GM21381 (cell line): ENCODE measurements around the gene LIMS2.
A peak's percentile ranks its signal among the peaks of the same experiment; 100 is the strongest.

ENCODE experiments used
- ATAC-seq: cut with Tn5 transposase; IDR thresholded peaks from one replicate; pipeline ENCODE4 v1.9.1; 2021; ENCODE audit warnings: mild to moderate bottlenecking, moderate library complexity; ENCODE audit not compliant: unreplicated experiment

LIMS2 gene

DNA sequence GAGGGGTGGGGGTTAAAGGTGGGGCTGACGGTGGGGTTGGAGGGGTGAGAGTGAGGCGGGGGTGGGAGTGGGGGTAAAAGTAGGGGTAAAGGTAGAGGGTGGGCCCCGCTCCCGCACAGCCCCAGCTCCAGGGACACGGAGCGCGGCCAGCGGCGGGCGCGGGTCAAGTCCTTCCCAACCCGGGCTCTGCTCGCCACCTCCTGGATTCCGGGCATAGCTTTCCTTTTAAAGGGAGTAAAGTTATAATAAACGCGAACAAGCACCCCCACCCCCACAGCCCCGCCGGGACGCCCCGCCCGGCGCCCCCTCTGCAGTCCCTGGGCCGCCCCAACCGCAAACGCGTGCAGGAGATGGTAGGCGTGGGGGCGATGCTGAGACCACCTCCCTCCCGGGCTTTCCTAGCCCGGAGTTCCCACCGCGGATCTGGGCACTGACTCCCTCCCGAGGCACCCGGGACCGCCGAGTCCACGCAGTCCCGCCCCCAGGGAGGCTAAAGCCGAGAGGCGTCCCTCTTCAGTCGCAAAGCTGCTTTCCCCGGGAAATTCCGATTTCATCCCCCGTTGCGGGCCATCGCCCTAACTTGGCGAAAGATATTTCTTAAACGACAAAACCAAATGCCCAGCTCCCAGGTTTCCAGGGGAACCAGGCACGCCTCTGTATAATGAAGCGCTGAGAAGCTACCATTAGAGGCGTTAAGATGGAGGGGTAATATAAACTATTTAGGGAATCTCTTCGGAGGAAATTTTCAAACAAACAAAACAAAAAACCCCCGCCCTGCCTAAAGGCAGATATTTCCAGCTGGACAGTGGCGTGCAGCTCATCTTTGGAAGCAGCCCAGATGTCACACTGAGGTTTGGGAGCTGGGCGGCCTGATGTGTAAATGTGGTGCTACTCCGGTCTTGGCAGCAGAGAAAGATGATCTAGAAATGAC, at the start of gene LIMS2:
LIMS2 (minus strand) TSS at position 200 of the 931 bp plus-strand sequence. CDS start 506 bp downstream, outside the sequence.
- no peak for ATAC-seq

- no peak for ATAC-seq
Observed at GRCh38 chr2:127722807-127723206, 47.5 kb upstream of the LIMS2 start.

DNA sequence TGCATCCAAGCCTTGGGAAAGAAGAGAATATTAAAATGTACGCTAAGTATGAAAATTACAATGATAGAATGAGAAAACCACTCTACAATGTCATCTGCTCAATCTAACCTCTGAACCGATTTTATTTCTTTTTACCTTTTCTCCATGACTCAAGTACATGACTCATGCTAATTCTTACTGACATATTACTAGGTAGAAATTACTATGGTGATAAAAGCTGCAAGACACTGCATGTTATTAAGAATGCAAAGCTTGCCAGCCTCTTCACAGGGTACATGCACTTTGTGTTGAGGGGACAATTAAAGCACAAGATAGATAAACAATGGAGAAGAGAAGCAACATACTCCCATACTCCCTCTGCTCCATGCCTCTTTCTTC, 46.6 kb upstream of the LIMS2 start:
- no peak for ATAC-seq

DNA sequence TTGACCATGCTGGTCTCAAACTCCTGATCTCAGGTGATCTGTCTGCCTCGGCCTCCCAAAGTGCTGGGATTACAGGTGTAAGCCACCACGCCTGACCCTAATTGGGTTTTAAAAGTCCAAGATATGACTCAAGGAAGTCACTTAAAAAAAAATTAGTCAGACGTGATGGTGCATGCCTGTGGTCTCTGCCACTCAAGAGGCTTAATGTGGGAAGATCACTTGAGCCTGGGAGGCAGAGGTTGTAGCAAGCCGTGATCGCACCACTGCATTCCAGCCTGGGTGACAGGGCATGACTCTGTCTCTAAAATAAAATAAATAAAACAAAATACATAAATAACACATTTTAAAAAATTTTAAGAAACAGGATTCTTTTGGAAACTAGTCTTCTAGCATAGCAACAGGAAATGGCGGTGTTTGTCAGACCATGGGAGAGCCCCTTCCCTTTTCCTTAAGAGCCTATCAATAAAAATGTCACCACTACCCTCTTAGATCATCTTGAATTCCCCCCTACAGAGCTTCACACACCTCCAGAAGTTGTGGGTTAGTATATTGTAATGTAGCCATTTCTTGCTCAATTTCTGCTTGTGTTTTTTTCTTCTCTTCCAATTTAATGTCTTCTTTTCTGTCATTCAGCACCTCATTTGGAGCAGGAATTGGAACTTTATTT, 46.1 kb upstream of the LIMS2 start:
- no peak for ATAC-seq

DNA sequence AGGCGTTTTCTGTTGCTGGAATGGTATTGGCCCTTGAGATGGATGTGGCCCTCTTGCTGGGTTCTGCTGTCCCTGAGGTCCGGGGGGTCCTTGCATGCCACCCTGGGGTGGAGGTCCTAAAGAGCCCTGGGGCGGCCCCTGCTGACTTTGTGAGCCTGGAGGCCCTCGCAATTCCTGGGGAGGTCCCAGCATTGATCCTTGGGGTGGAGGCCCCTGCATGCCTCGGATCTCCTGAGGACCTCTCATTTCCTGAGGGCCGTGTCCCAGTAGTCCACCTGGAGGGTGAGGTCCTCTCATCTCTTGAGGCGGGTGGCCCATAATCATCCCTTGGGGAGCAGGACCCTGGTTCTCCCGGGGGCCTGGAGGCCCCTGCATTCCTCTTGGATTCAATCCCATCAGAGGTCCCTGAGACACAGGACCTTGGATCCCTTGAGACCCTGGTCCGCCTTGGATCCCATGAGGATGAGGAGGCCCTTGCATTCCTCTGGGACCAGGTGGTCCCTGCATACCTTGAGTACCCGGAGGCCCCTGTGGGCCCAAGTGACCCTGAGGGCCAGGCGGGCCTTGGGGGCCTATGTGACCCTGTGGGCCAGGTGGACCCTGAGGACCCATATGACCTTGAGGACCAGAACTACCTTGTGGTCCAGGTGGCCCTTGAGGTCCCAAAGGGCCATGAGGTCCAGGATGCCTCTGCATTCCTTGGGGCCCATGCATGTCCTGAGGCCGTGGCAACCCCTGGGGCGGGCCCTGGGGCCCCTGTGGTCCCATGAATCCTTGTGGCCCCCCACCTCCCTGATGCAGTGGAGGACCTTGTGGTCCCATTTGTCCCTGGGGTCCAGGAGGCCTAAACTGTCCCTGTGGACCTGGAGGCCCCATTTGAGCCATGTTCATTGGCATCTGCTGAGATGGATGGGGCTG, 44.2 kb upstream of the LIMS2 start:
- no peak for ATAC-seq

DNA sequence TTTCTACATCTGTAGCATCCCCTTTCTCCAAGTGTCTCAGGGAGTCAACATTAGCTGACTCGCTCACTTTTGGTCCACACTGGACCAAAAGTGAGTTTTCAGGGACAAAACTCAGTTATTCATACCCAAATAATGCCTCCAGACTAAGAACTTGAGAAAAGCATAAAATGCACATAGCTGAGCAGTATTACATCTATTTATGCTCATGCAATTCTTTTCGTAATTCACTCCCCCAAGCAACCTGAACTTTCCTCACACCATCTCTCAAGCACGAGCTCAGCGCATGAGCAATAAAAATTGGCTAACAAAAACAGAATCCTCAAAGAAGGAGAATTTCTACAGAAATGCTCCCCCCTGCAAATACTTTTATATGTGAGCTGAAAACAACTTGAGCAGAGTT, 42.9 kb upstream of the LIMS2 start:
- no peak for ATAC-seq

DNA sequence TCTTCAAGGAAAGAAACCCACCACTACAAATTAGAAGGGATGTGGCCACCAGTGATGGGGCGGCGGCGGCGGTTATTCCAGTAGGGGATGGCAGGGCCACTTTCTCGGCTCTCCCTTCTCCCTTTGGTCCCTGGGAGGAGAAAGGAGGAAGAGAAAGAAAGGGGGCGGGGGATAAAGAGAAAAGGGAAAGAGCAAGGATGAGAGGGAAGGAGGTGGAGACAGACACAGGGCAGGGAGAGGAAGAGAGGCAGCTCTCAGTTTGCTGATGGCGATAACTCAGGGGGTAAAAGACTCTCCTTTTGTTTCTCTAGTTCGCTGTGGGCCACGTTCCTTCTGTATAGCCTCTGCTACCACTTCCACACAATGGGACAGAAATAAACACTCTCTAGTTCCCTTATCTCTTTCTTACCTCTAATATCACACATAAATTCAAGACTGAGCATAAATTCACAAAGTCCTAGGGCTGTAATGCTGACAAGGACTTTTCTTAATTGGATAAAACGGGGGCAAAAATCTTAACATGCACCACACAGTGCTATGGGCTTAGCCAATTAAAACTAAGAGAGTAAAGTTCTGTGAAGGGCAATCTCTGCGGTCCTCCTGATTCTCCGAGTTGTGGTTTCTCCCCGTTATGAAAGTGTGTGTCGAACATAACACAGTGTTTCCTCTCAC, 40.6 kb upstream of the LIMS2 start:
- ATAC-seq = no peak

GRCh38 chr2:127713562-127713961, 38.2 kb upstream of the LIMS2 start:
- no peak for ATAC-seq

- ATAC-seq = no peak
Observed at GRCh38 chr2:127712999-127713398, 37.7 kb upstream of the LIMS2 start.

- ATAC-seq = no peak
Observed at GRCh38 chr2:127709336-127709735, 34.0 kb upstream of the LIMS2 start.

- ATAC-seq = no peak
Observed at GRCh38 chr2:127707890-127708648, 32.7 kb upstream of the LIMS2 start.

GRCh38 chr2:127706215-127706990, 31.1 kb upstream of the LIMS2 start:
- no peak for ATAC-seq

DNA sequence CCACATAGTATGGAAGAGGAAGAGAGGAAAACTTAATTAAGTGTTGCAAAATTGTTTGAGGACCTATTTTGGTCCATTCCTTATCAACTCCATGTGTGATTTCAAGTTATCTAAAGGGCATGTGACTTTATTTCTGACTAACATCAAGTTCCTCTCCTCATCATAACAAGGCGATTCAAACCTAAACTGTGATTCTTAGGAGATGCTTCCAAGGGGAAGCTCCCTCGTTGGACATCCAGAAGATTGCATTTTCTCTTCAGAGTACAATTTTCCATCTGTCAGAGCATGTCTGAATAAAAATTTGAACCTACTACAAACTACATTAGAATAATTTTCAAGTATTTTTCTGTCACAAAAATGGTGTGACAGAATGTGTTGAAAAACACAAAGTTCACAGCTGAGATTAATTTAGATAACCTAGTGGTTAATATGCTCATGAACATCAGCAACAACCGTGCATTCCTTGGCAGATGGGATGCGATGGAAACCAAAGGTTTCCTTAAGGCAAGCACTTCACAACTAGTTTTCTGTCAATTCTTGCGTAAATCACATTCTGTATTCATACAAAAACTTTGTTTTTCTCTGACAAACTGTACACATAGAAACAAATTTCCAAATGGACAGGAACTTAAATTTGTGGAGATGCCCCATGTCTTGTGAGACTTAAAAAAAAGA, 30.2 kb upstream of the LIMS2 start:
- no peak for ATAC-seq

GRCh38 chr2:127704641-127705390, 29.5 kb upstream of the LIMS2 start:
- no peak for ATAC-seq

- ATAC-seq = no peak
Observed at GRCh38 chr2:127703282-127703681, 28.0 kb upstream of the LIMS2 start.

- ATAC-seq = no peak
Observed at GRCh38 chr2:127702395-127703009, 27.2 kb upstream of the LIMS2 start.

DNA sequence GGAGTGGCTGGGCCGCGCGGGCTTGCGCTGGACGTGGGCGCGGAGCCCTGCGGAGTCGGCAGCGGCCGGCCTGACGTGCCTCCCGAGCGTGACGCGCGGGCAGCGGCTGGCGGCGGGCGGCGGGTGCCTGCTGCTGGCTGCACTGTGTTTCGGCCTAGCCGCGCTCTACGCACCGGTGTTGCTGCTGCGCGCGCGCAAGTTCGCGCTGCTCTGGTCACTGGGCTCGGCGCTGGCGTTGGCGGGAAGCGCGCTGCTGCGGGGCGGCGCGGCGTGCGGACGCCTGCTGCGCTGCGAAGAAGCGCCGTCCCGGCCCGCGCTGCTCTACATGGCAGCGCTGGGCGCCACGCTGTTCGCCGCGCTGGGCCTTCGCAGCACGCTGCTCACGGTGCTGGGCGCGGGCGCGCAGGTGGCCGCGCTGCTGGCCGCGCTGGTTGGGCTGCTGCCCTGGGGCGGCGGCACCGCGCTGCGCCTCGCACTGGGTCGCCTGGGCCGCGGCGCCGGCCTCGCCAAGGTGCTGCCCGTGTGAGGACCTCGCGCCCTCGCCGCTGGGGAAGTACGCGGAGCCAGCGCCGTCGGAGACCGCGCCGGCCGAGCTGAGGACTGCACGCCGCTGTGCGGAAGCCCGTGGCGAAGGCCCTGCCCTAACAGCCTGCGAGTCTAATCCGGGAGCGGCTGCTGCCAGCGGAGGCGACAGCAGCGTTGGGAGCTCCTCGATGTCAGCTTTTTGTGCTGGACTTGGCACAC, 26.5 kb upstream of the LIMS2 start:
- peak; percentile 47 for ATAC-seq
